PC-9 (cell line): Measurements from ENCODE around the gene HAGH. TPM values are rescaled to one million over a fixed set of nuclear protein-coding genes. Genes with fewer than 3 reads are reported as not detected.

Experiments
- BruUV-seq: library from RNA; stranded (reverse); fragments of 400-500 nt; replicated peaks from 2 replicates; lab custom pipeline; 2021; lab: Mats Ljungman, UMichigan
- CTCF ChIA-PET: fragments of 300-600 bp; sonication (Branson Sonifier 250); formaldehyde crosslinking; loops from one replicate; lab custom pipeline; 2022; ENCODE audit warnings: antibody characterized with exemption; lab: Charles Lee
- POLR2A ChIA-PET: fragments of 300-600 bp; sonication (Branson Sonifier 250); formaldehyde crosslinking; loops from one replicate; lab custom pipeline; 2022; ENCODE audit warnings: antibody characterized with exemption; ENCODE audit not compliant: unreplicated experiment; lab: Charles Lee
- DNase-seq, 2 experiments: peaks; one replicate each; pipeline versions ENCODE4 v3.0.0 to v3.0.0-alpha.2; 2015 to 2022; ENCODE audit warnings: mixed read lengths in 1 of 2
- H2AFZ ChIP-seq: fragments of 200-600 bp; sonication (generic); 2 replicates; pipeline ENCODE4 v1.8.1; 2017; ENCODE audit warnings: antibody characterized with exemption
- H3F3A ChIP-seq: fragments of 200-600 bp; sonication (generic); 2 replicates; pipeline ENCODE4 v1.8.1; 2017; ENCODE audit warnings: antibody characterized with exemption, mild to moderate bottlenecking, low read depth; ENCODE audit not compliant: insufficient read depth
- H3K27ac ChIP-seq: fragments of 200-600 bp; sonication (generic); 2 replicates; pipeline ENCODE4 v1.6.1; 2016; ENCODE audit warnings: mixed run types
- H3K27me3 ChIP-seq: fragments of 200-600 bp; sonication (generic); 2 replicates; pipeline ENCODE4 v1.6.1; 2016; ENCODE audit warnings: low read depth, mixed run types; ENCODE audit not compliant: insufficient read depth
- H3K36me3 ChIP-seq: fragments of 200-600 bp; sonication (generic); 2 replicates; pipeline ENCODE4 v1.6.1; 2016; ENCODE audit warnings: low read depth, mixed run types
- H3K4me1 ChIP-seq: fragments of 200-600 bp; sonication (generic); replicated peaks from 2 replicates; pipeline ENCODE4 v1.6.1; 2016; ENCODE audit warnings: mixed run types; ENCODE audit not compliant: insufficient read depth
- H3K4me2 ChIP-seq: fragments of 200-600 bp; sonication (generic); 2 replicates; pipeline ENCODE4 v1.6.1; 2017; ENCODE audit warnings: mixed run types
- H3K4me3 ChIP-seq: fragments of 200-600 bp; sonication (generic); 2 replicates; pipeline ENCODE4 v1.6.1; 2016; ENCODE audit warnings: mixed run types
- H3K79me2 ChIP-seq: fragments of 200-600 bp; sonication (generic); 2 replicates; pipeline ENCODE4 v1.6.1; 2017; ENCODE audit warnings: low read depth, mixed run types
- H3K9me2 ChIP-seq: fragments of 200-600 bp; sonication (generic); 2 replicates; pipeline ENCODE4 v1.8.1; 2017; ENCODE audit warnings: mild to moderate bottlenecking; ENCODE audit not compliant: insufficient read depth
- H3K9me3 ChIP-seq: fragments of 200-600 bp; sonication (generic); 2 replicates; pipeline ENCODE4 v1.8.1; 2016; ENCODE audit warnings: low read depth; ENCODE audit not compliant: insufficient read depth
- H4K20me1 ChIP-seq: fragments of 200-600 bp; sonication (generic); 2 replicates; pipeline ENCODE4 v1.8.1; 2017; ENCODE audit not compliant: insufficient read depth
- EZH2 ChIP-seq: fragments of 200-600 bp; sonication (generic); IDR thresholded peaks from 2 replicates; pipeline ENCODE4 v1.8.0; 2017; ENCODE audit warnings: antibody characterized with exemption, low read depth
- intact Hi-C: fragments of 100-400 bp; cut with micrococcal nuclease; formaldehyde crosslinking; loops from one replicate; pipeline ENCODE4 v1.10.0; 2022; ENCODE audit not compliant: unreplicated experiment
- total RNA-seq: library from RNA; stranded (reverse); gene quantifications from 2 replicates; pipeline ENCODE4 v1.2.3, GENCODE V29; 2021
- TF ChIP-seq, protein P1 (sequence below): fragments of 200-600 bp; sonication (generic); conservative IDR thresholded peaks from 2 replicates; pipeline ENCODE4 v1.6.1; 2017; ENCODE audit warnings: mixed run types, antibody characterized with exemption, mild to moderate bottlenecking, moderate library complexity

HAGH gene
- total RNA-seq, 1 experiment from 2014 or later: 51.8 TPM

DNA sequence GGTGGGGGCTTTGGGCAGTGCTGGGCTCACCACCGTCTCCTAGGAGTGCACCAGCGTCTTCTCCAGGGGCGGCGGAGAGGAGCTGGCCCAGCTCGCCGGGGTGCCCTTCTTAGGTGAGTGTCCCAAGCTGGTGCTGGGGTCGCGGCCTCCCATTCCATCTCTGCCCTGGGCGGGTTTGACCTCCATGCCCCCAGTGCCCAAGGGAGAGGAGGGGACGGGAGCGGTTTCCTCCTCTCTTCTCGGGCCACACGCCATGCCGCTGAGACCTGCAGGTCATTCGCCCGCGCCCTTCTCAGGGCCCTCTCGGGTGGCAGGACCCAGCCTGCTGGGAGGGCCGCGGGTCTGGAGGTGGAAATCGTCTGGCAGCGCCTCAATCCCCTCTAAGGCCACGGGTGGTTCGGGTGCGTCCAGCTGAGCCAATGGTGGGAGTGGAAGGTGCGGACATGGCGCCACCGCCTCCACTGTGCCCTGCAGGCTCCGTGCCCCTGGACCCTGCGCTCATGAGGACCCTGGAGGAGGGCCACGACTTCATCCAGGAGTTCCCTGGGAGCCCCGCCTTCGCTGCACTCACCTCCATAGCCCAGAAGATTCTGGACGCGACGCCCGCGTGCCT lies 38.4 kb downstream of the HAGH start:
- no peak overlapping the region for H2AFZ ChIP-seq
- ChIA-PET CTCF (no interaction called here), POLR2A (no interaction called here)
- no peaks in the 10 kb centered on the region for H3K27me3 ChIP-seq
- DNase-seq: no peak
- no peak overlapping the region for H3K27ac ChIP-seq
- H3K4me3 ChIP-seq: no peak overlapping the region
- no TSS peak for BruUV-seq
- intact Hi-C loops: no loop called here
- H3K9me2 ChIP-seq: no peaks in the 10 kb centered on the region
- no peaks in the 10 kb centered on the region for H3F3A ChIP-seq
- H3K79me2 ChIP-seq: peaks cover 32% of the 10 kb centered on the region
- no peaks in the 10 kb centered on the region for H3K36me3 ChIP-seq
- H3K4me1 ChIP-seq: peaks cover 7% of the 10 kb centered on the region
- TF ChIP-seq, protein P1, sequence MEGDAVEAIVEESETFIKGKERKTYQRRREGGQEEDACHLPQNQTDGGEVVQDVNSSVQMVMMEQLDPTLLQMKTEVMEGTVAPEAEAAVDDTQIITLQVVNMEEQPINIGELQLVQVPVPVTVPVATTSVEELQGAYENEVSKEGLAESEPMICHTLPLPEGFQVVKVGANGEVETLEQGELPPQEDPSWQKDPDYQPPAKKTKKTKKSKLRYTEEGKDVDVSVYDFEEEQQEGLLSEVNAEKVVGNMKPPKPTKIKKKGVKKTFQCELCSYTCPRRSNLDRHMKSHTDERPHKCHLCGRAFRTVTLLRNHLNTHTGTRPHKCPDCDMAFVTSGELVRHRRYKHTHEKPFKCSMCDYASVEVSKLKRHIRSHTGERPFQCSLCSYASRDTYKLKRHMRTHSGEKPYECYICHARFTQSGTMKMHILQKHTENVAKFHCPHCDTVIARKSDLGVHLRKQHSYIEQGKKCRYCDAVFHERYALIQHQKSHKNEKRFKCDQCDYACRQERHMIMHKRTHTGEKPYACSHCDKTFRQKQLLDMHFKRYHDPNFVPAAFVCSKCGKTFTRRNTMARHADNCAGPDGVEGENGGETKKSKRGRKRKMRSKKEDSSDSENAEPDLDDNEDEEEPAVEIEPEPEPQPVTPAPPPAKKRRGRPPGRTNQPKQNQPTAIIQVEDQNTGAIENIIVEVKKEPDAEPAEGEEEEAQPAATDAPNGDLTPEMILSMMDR: no peak
- no peak for TF ChIP-seq EZH2
- H3K4me2 ChIP-seq: no peak overlapping the region
- H3K9me3 ChIP-seq: no peaks in the 10 kb centered on the region
- H4K20me1 ChIP-seq: peaks cover 18% of the 10 kb centered on the region

DNA sequence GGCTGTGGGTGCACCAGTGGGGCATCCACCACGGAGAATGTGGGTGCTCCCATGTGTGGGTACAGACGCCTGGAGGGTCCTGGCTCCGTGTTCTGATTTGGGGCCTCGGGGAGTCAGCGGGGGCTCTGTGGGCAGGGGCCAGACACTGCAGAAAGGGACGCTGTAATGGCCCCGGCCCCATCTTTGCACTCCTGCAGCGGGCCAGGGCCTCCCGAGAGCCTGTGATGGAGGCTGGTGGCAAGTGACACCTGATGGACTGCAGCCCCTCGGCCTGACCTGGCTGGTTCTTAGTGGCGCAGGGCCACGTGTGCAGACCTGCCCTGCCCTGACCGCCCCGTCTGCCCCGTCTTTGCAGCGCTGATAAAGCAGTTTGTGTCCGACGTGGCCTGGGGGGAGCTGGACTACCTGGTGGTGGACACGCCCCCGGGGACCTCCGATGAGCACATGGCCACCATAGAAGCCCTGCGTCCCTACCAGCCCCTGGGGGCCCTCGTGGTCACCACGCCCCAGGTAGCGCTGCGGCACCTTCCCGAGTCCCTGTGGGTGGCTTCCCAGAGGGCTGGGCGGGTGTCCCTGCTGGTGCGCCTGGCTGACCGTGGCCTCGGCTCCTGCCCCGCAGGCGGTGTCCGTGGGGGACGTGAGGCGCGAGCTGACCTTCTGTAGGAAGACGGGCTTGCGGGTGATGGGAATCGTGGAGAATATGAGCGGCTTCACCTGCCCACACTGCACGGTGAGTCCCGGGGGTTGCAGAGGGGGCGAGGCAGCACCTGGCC lies 39.1 kb downstream of the HAGH start:
- Histone ChIP-seq H3K79me2 (peaks cover 35% of the 10 kb centered on the region), H3K36me3 (no peaks in the 10 kb centered on the region), H4K20me1 (peaks cover 18% of the 10 kb centered on the region), H3K4me1 (peaks cover 7% of the 10 kb centered on the region), H3K27ac (no peak overlapping the region), H3K9me2 (no peaks in the 10 kb centered on the region), H3K4me3 (no peak overlapping the region), H3K9me3 (no peaks in the 10 kb centered on the region), H2AFZ (no peak overlapping the region), H3F3A (no peaks in the 10 kb centered on the region), H3K4me2 (no peak overlapping the region), H3K27me3 (no peaks in the 10 kb centered on the region)
- no peak for DNase-seq
- BruUV-seq: no TSS peak
- intact Hi-C loops: no loop called here
- CTCF ChIA-PET: no interaction called here
- TF ChIP-seq, protein P1: no peak
- TF ChIP-seq EZH2: no peak
- POLR2A ChIA-PET: no interaction called here

DNA sequence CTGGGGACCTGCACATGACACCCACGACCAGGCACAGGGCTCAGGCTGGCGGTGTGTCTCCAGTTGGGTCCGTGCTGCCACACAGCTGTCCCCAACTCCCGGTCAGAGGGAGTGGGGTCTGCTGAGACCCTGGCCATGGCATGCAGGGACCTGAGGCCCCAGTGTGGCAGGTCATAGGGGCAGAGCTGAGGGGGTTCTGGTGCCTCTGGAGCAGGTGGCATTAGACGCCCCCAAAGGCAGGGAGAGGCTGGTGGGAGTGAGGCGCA lies 39.6 kb downstream of the HAGH start:
- Histone ChIP-seq H3K27me3 (no peaks in the 10 kb centered on the region), H3K4me2 (no peak overlapping the region), H3K27ac (no peak overlapping the region), H4K20me1 (peaks cover 18% of the 10 kb centered on the region), H2AFZ (no peak overlapping the region), H3K36me3 (no peaks in the 10 kb centered on the region), H3K79me2 (peaks cover 35% of the 10 kb centered on the region), H3F3A (peaks cover under 1% of the 10 kb centered on the region; the same call in 1 of the 2 replicates), H3K9me3 (no peaks in the 10 kb centered on the region), H3K9me2 (no peaks in the 10 kb centered on the region), H3K4me1 (peaks cover 7% of the 10 kb centered on the region), H3K4me3 (no peak overlapping the region)
- ChIA-PET POLR2A (no interaction called here), CTCF (no interaction called here)
- no peak for DNase-seq
- TF ChIP-seq, protein P1: no peak
- no peak for TF ChIP-seq EZH2
- BruUV-seq: no TSS peak
- intact Hi-C loops: no loop called here
